ENCODE results near the gene EMCN.

- TF ChIP-seq POLR2A (IDR thresholded peaks at IDR 0.05): no peak
- no peak for TF ChIP-seq CTCF (IDR thresholded peaks at IDR 0.05)
These were observed 150.4 kb downstream of the EMCN start for GRCh38 chr4:100367451-100367850.

Data from tibial nerve (tissue), 3 donors.